Endothelial cell of umbilical vein (primary cell): Measurements from ENCODE around the gene G6PC2. TPM values are rescaled to one million over a fixed set of nuclear protein-coding genes. Genes with fewer than 3 reads are reported as not detected.

Experiments
- BruUV-seq: library from RNA; stranded (reverse); fragments of 400-500 nt; replicated peaks from 2 replicates; lab custom pipeline; 2021; lab: Mats Ljungman, UMichigan
- CTCF ChIA-PET: fragments of 300-600, 350-600 bp; sonication (Branson Sonifier 250); formaldehyde crosslinking; loops from one replicate; lab custom pipeline; 2021; ENCODE audit warnings: antibody characterized with exemption, inconsistent platforms; lab: Charles Lee
- POLR2A ChIA-PET: fragments of 300-600, 350-600 bp; sonication (Branson Sonifier 250); formaldehyde crosslinking; loops from one replicate; lab custom pipeline; 2021; ENCODE audit warnings: antibody characterized with exemption, inconsistent platforms; lab: Charles Lee
- DNase-seq: peaks from one replicate; pipeline ENCODE4 v3.0.0-alpha.2; 2011; ENCODE audit warnings: low read depth, low spot score
- FAIRE-seq: peaks from 2 replicates; lab custom pipeline; 2011; peaks lifted over from hg19 to GRCh38; lab: Jason Lieb, UNC
- H2AFZ ChIP-seq: 2 replicates; pipeline ENCODE4 v1.6.0; 2012; ENCODE audit warnings: low read depth, low read length, control low read depth, inconsistent platforms
- H3K27ac ChIP-seq: 2 replicates; pipeline ENCODE4 v1.5.1; 2011; ENCODE audit warnings: low read depth, mild to moderate bottlenecking, control low read depth, low read length, moderate library complexity; ENCODE audit not compliant: insufficient read depth
- H3K27me3 ChIP-seq, 2 experiments: 2 replicates each; pipeline versions ENCODE4 v1.6.0 to v1.6.1; 2011; ENCODE audit warnings: low read length in 2 of 2, mixed read lengths in 1 of 2; ENCODE audit not compliant: control insufficient read depth in 2 of 2, insufficient read depth in 2 of 2
- H3K36me3 ChIP-seq, 2 experiments: 2 replicates in 1 of 2; 3 replicates in 1 of 2; pipeline ENCODE4 v1.5.1; 2011; ENCODE audit warnings: low read length in 2 of 2, mild to moderate bottlenecking in 1 of 2, moderate library complexity in 1 of 2; ENCODE audit not compliant: control insufficient read depth in 2 of 2, insufficient read depth in 2 of 2; ENCODE audit errors: extremely low read depth in 1 of 2
- H3K4me1 ChIP-seq: 3 replicates; pipeline ENCODE4 v1.5.1; 2011; ENCODE audit warnings: mild to moderate bottlenecking, low read length; ENCODE audit not compliant: control insufficient read depth, insufficient read depth; ENCODE audit errors: extremely low read depth
- H3K4me2 ChIP-seq: 2 replicates; pipeline ENCODE4 v1.6.1; 2011; ENCODE audit warnings: low read length, control low read depth, mixed read lengths; ENCODE audit not compliant: insufficient read depth
- H3K4me3 ChIP-seq, 3 experiments: fragments of 200-600 bp in 1 of 3; sonication (generic), shearing (Covaris generic) in 1 of 3; replicated peaks in 1 of 3; 2 replicates each; pipeline ENCODE4 v1.5.1; 2011 to 2016; ENCODE audit warnings: control low read depth in 3 of 3, low read length in 3 of 3, mild to moderate bottlenecking in 2 of 3, inconsistent platforms in 1 of 3, low read depth in 1 of 3, moderate library complexity in 1 of 3; ENCODE audit not compliant: insufficient read depth in 1 of 3
- H3K79me2 ChIP-seq: 2 replicates; pipeline ENCODE4 v1.6.0; 2012; ENCODE audit warnings: low read length, inconsistent platforms; ENCODE audit not compliant: control insufficient read depth, insufficient read depth
- H3K9ac ChIP-seq: replicated peaks from 2 replicates; pipeline ENCODE3; 2011; ENCODE audit warnings: low read length, control low read depth; ENCODE audit not compliant: insufficient read depth; ENCODE audit errors: extremely low read depth
- H3K9me1 ChIP-seq: replicated peaks from 3 replicates; pipeline ENCODE4 v1.6.0; 2011; ENCODE audit warnings: mild to moderate bottlenecking, low read length; ENCODE audit not compliant: control insufficient read depth, insufficient read depth; ENCODE audit errors: extremely low read depth
- H3K9me3 ChIP-seq: replicated peaks from 2 replicates; pipeline ENCODE4 v1.5.1; 2012; ENCODE audit warnings: low read length, inconsistent platforms; ENCODE audit not compliant: control insufficient read depth, insufficient read depth
- H4K20me1 ChIP-seq: replicated peaks from 2 replicates; pipeline ENCODE3; 2011; ENCODE audit warnings: mild to moderate bottlenecking, low read length; ENCODE audit not compliant: control insufficient read depth, insufficient read depth; ENCODE audit errors: extremely low read depth
- CTCF ChIP-seq, 2 donors: IDR thresholded peaks; 1 replicate in 1 of 2; 2 replicates in 1 of 2; pipeline ENCODE4 v1.5.1; 2011; ENCODE audit warnings: low read length in 2 of 2, mild to moderate bottlenecking in 2 of 2, moderate library complexity in 2 of 2, control low read depth in 1 of 2, inconsistent platforms in 1 of 2, low read depth in 1 of 2; ENCODE audit not compliant: insufficient read depth in 1 of 2; ENCODE audit errors: extremely low read depth in 1 of 2
- EZH2 ChIP-seq: IDR thresholded peaks from 2 replicates; pipeline ENCODE4 v1.6.1; 2012; ENCODE audit warnings: borderline replicate concordance, low read depth, mild to moderate bottlenecking, moderate library complexity, low read length, inconsistent platforms; ENCODE audit not compliant: severe bottlenecking
- FOS ChIP-seq: IDR thresholded peaks from 2 replicates; pipeline ENCODE4 v1.6.1; 2011; ENCODE audit warnings: mild to moderate bottlenecking, low read length, moderate library complexity, borderline replicate concordance; ENCODE audit not compliant: insufficient read depth
- GATA2 ChIP-seq: IDR thresholded peaks from 2 replicates; pipeline ENCODE4 v1.7.0; 2011; ENCODE audit warnings: low read depth, mild to moderate bottlenecking, moderate library complexity, mixed read lengths, low read length; ENCODE audit not compliant: insufficient read length, insufficient read depth
- MYC ChIP-seq: IDR thresholded peaks from one replicate; pipeline ENCODE4 v1.6.1; 2011; ENCODE audit warnings: mild to moderate bottlenecking, low read depth, low read length
- POLR2AphosphoS5 ChIP-seq: IDR thresholded peaks from 2 replicates; pipeline ENCODE4 v1.6.1; 2012; ENCODE audit warnings: low read depth, mild to moderate bottlenecking, control low read depth, low read length, moderate library complexity; ENCODE audit not compliant: insufficient read depth
- dilution Hi-C: fragments of 300-500 bp; cut with MboI; formaldehyde crosslinking; loops from one replicate; pipeline ENCODE4 v1.15.0; 2019; ENCODE audit warnings: low sequenced_read_pairs; ENCODE audit not compliant: extremely low pct_ligation_motif_present
- intact Hi-C: fragments of 100-400 bp; cut with micrococcal nuclease; formaldehyde crosslinking; loops from one replicate; pipeline ENCODE4 v1.10.0; 2022
- polyA plus RNA-seq, 4 experiments: library from polyadenylated mRNA; depleted of rRNA in 3 of 4; stranded (reverse) in 3 of 4; unstranded in 1 of 4; fragments of >200 nt; gene quantifications; 2 replicates each; pipeline versions ENCODE4 v1.2.1 to v1.2.3, GENCODE V29; 2011 to 2012; ENCODE audit warnings: missing spikeins in 1 of 4
- total RNA-seq: library from RNA; stranded (reverse); gene quantifications from 2 replicates; pipeline ENCODE4 v1.2.3, GENCODE V29; 2021
- TF ChIP-seq, protein P1 (sequence below): IDR thresholded peaks from 2 replicates; pipeline ENCODE4 v1.6.1; 2011; ENCODE audit not compliant: insufficient read depth, insufficient read length

G6PC2 gene
- total and polyA plus RNA-seq, 2 donors (not counting 3 experiments of a cell fraction or from before 2014, with no cell fraction given) = not detected

DNA sequence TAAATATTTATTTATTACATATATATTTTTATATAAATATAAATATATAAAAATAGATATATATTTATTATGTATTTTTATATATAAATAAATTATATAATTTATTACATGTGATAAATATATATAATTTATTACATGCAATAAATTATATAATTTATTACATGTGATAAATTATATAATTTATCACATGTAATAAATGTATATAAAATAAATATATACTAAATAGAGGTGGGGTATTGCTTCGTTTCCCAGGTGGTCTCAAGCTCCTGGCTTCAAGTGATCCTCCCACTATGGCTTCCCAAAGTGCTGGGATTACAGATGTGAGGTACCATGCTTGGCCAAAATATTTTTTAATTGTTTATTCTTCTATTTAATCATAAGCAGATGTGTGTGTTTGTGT, 3.6 kb upstream of the G6PC2 start:
- no peak overlapping the region for H2AFZ ChIP-seq
- no peak overlapping the region for H3K4me3 ChIP-seq
- no peak overlapping the region for H3K9ac ChIP-seq
- no peak overlapping the region for H3K27ac ChIP-seq
- no peaks in the 10 kb centered on the region for H4K20me1 ChIP-seq
- intact Hi-C loops (no loop called here), dilution Hi-C loops (no loop called here)
- POLR2A ChIA-PET = no interaction called here
- H3K9me3 ChIP-seq = no peaks in the 10 kb centered on the region
- no peak overlapping the region for H3K4me2 ChIP-seq
- no peak for TF ChIP-seq POLR2AphosphoS5
- H3K79me2 ChIP-seq = no peaks in the 10 kb centered on the region
- no peaks in the 10 kb centered on the region for H3K36me3 ChIP-seq
- BruUV-seq = no TSS peak
- CTCF ChIA-PET = no interaction called here
- FAIRE-seq (no peak), DNase-seq (no peak)
- H3K4me1 ChIP-seq = no peaks in the 10 kb centered on the region
- H3K27me3 ChIP-seq = peaks cover 6 to 7% of the 10 kb centered on the region in 2 experiments
- H3K9me1 ChIP-seq = no peaks in the 10 kb centered on the region

GRCh38 chr2:168903888-168904287, 2.8 kb downstream of the G6PC2 start:
- Histone ChIP-seq H3K4me2 (no peak overlapping the region), H3K27me3 (peaks cover 19 to 22% of the 10 kb centered on the region in 2 experiments), H3K9me1 (no peaks in the 10 kb centered on the region), H4K20me1 (no peaks in the 10 kb centered on the region), H3K4me3 (no peak overlapping the region), H3K79me2 (no peaks in the 10 kb centered on the region), H2AFZ (no peak overlapping the region), H3K9ac (no peak overlapping the region), H3K27ac (no peak overlapping the region), H3K9me3 (no peaks in the 10 kb centered on the region), H3K36me3 (no peaks in the 10 kb centered on the region), H3K4me1 (no peaks in the 10 kb centered on the region)
- FAIRE-seq (no peak), DNase-seq (no peak)
- intact Hi-C loops = no loop called here
- no TSS peak for BruUV-seq
- dilution Hi-C loops = no loop called here
- ChIA-PET CTCF (interaction anchor here (1.0 kb wide), 1 partner anchor 9 kb away, joined by 3 read pairs; no protein-coding TSS in a partner anchor), POLR2A (no interaction called here)
- no peak for TF ChIP-seq MYC
- TF ChIP-seq, protein P1, sequence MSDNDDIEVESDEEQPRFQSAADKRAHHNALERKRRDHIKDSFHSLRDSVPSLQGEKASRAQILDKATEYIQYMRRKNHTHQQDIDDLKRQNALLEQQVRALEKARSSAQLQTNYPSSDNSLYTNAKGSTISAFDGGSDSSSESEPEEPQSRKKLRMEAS = no peak
- no peak for TF ChIP-seq FOS
- no peak for TF ChIP-seq POLR2AphosphoS5
- TF ChIP-seq GATA2 = no peak
- no peak for TF ChIP-seq EZH2
- TF ChIP-seq CTCF (IDR thresholded peaks at IDR 0.05; ENCODE audit: extremely low read depth in 1 of 2, insufficient read depth in 1 of 2, low read depth in 1 of 2, low read length in 2 of 2) = no peak
